ENCODE data around the gene ENG. TPM values are rescaled to one million over a fixed set of nuclear protein-coding genes. Genes with fewer than 3 reads are reported as not detected.

Gene ENG
- polyA plus RNA-seq, 2 of the 4 experiments (the other 2 are of a cell fraction) = 0.08 TPM; not detected in 1

GRCh38 chr9:127789179-127789578, 65.3 kb downstream of the ENG start:
- Histone ChIP-seq H3K4me1 (peaks cover 19% of the 10 kb centered on the region; the same call in 2 of the 3 replicates), H3K9me3 (no peaks in the 10 kb centered on the region), H3K4me2 (no peak overlapping the region), H3K4me3 (no peak overlapping the region), H3K27ac (no peak overlapping the region)
- FAIRE-seq = no peak
- ATAC-seq = no peak
- CTCF ChIA-PET = interaction anchor here (1.5 to 12.1 kb wide), 7 partner anchors 14 to 246 kb away, joined by 3 to 157 read pairs (median 63); partner anchors contain the start of genes FPGS and TOR2A
- POLR2A ChIA-PET = no interaction called here
- TF ChIP-seq ZC3H11A (IDR thresholded peaks at IDR 0.05) (no peak), EHMT2 (IDR thresholded peaks at IDR 0.05; ENCODE audit: low read depth) (no peak), KDM5A (IDR thresholded peaks at IDR 0.05) (no peak), USF2 (IDR thresholded peaks at IDR 0.05) (no peak), FOSB (CRISPR knock-in tag; IDR thresholded peaks at IDR 0.05) (no peak), CHD2 (IDR thresholded peaks at IDR 0.05; ENCODE audit: low read length, partially characterized antibody) (no peak), ZNF302 (CRISPR knock-in tag; IDR thresholded peaks at IDR 0.05) (no peak), GATA3 (IDR thresholded peaks at IDR 0.05; ENCODE audit: borderline replicate concordance) (no peak), NFE2L2 (conservative IDR thresholded peaks at IDR 0.05; ENCODE audit: low read length) (no peak), CEBPB (IDR thresholded peaks at IDR 0.05) (no peak), EP300 (IDR thresholded peaks at IDR 0.05) (no peak)
- DNase-seq (ENCODE audit: low read depth in 1 of 2, low spot score in 1 of 2) = no peak
- 92% methylated on average over 25 of the region's 25 CpGs for WGBS (ENCODE audit: missing lambda C conversion rate)

- H3K4me2 ChIP-seq = no peak overlapping the region
- POLR2A ChIA-PET = no interaction called here
Measured at GRCh38 chr9:127788337-127789011, 66.0 kb downstream of the ENG start.

GRCh38 chr9:127786773-127787104, 67.7 kb downstream of the ENG start:
- ChIA-PET CTCF (interaction anchor here (0.6 to 12.1 kb wide), 18 partner anchors 8 to 200 kb away, joined by 3 to 157 read pairs (median 5); partner anchors contain the start of genes FPGS and TOR2A), POLR2A (no interaction called here)
- peak overlapping the region; percentile 88 for H3K4me3 ChIP-seq
- H3K27ac ChIP-seq = peak overlapping the region; percentile 94 to 99
- 0% methylated on average over 12 of the region's 12 CpGs for WGBS (ENCODE audit: missing lambda C conversion rate)
- DNase-seq (ENCODE audit: low read depth in 1 of 2, low spot score in 1 of 2) (no peak), FAIRE-seq (no peak), ATAC-seq (peak in 1 of 2 experiments; percentile 7; a peak in 3 of 6 replicates)
- H3K4me2 ChIP-seq = peak overlapping the region; percentile 79
- peaks cover 11% of the 10 kb centered on the region; the same call in 2 of the 3 replicates for H3K4me1 ChIP-seq
- no peaks in the 10 kb centered on the region for H3K9me3 ChIP-seq
- TF ChIP-seq KDM5A (IDR thresholded peaks at IDR 0.05) (peak; percentile 30; the same call in 1 of the 2 replicates), RFX5 (IDR thresholded peaks at IDR 0.05) (no peak), HES2 (IDR thresholded peaks at IDR 0.05) (no peak), KDM1A (IDR thresholded peaks at IDR 0.05; ENCODE audit: low read depth) (no peak), EP300 (IDR thresholded peaks at IDR 0.05) (no peak), TFCP2L1 (CRISPR knock-in tag; IDR thresholded peaks at IDR 0.05) (no peak), CTCF (IDR thresholded peaks at IDR 0.05) (peak; percentile 50), EHF (CRISPR knock-in tag; IDR thresholded peaks at IDR 0.05) (no peak), HOXB5 (CRISPR knock-in tag; IDR thresholded peaks at IDR 0.05) (no peak), CBX2 (IDR thresholded peaks at IDR 0.05; ENCODE audit: borderline replicate concordance, low read depth) (no peak), SMC3 (IDR thresholded peaks at IDR 0.05) (peak; percentile 42; the same call in 2 of the 3 replicates), EHMT2 (IDR thresholded peaks at IDR 0.05; ENCODE audit: low read depth) (no peak), ZSCAN20 (CRISPR knock-in tag; IDR thresholded peaks at IDR 0.05) (no peak), CEBPB (IDR thresholded peaks at IDR 0.05) (no peak), RNF2 (IDR thresholded peaks at IDR 0.05; ENCODE audit: borderline replicate concordance, low read depth) (no peak), MAZ (IDR thresholded peaks at IDR 0.05; ENCODE audit: borderline replicate concordance, low read depth, low read length) (no peak)

More at GRCh38 chr9:127788337-127789011, 66.0 kb downstream of the ENG start:
- Histone ChIP-seq H3K27ac (no peak overlapping the region), H3K9me3 (no peaks in the 10 kb centered on the region), H3K4me1 (peaks cover 19% of the 10 kb centered on the region; the same call in 2 of the 3 replicates), H3K4me3 (no peak overlapping the region)
- TF ChIP-seq NPAS2 (CRISPR knock-in tag; IDR thresholded peaks at IDR 0.05; ENCODE audit: borderline replicate concordance) (no peak), EHF (CRISPR knock-in tag; IDR thresholded peaks at IDR 0.05) (no peak), BCL3 (IDR thresholded peaks at IDR 0.05) (no peak), PHF8 (IDR thresholded peaks at IDR 0.05; ENCODE audit: borderline replicate concordance, low read depth) (no peak), KDM5A (IDR thresholded peaks at IDR 0.05) (no peak), HOXA7 (CRISPR knock-in tag; IDR thresholded peaks at IDR 0.05) (no peak), NFE2L2 (conservative IDR thresholded peaks at IDR 0.05; ENCODE audit: low read length) (no peak), ESRRA (IDR thresholded peaks at IDR 0.05; ENCODE audit: borderline replicate concordance, low read length) (no peak), ZFP36 (IDR thresholded peaks at IDR 0.05; ENCODE audit: borderline replicate concordance, partially characterized antibody) (no peak)
- no peak for DNase-seq (ENCODE audit: low read depth in 1 of 2, low spot score in 1 of 2)
- no peak for ATAC-seq
- WGBS (ENCODE audit: missing lambda C conversion rate) = 78% methylated on average over 7 of the region's 26 CpGs
- no peak for FAIRE-seq
- CTCF ChIA-PET = interaction anchor here (1.0 to 12.1 kb wide), 12 partner anchors 10 to 247 kb away, joined by 3 to 157 read pairs (median 6); partner anchors contain the start of genes FPGS and TOR2A
